Ovary (tissue), 9 donors: ENCODE measurements around the gene PGM2. TPM values are rescaled to one million over a fixed set of nuclear protein-coding genes. Genes with fewer than 3 reads are reported as not detected.

ENCODE experiments used
- DNase-seq, 5 donors: peaks; one replicate each; pipeline ENCODE4 v3.0.0-alpha.2; 2019 to 2020
- H3K27ac ChIP-seq, 2 donors: fragments of 200-600 bp; one replicate each; pipeline versions ENCODE4 v1.5.1 to v1.8.0; 2019 to 2022
- H3K27me3 ChIP-seq: fragments of 200-600 bp; one replicate; pipeline ENCODE4 v1.8.0; 2022
- H3K36me3 ChIP-seq: fragments of 200-600 bp; sonication (generic); one replicate; pipeline ENCODE4 v1.5.1; 2019
- H3K4me1 ChIP-seq: one replicate; pipeline ENCODE4 v1.8.1; 2013; ENCODE audit warnings: mild to moderate bottlenecking, moderate library complexity; ENCODE audit not compliant: insufficient read depth
- H3K4me3 ChIP-seq: fragments of 200-600 bp; sonication (generic); one replicate; pipeline ENCODE4 v1.5.1; 2017
- H3K9me3 ChIP-seq, 2 donors: fragments of 200-600 bp in 1 of 2; sonication (generic) in 1 of 2; one replicate each; pipeline versions ENCODE4 v1.5.1 to v1.8.1; 2013 to 2019; ENCODE audit warnings: mild to moderate bottlenecking in 1 of 2, moderate library complexity in 1 of 2
- CTCF ChIP-seq, 3 donors: fragments of 450-650 bp in 2 of 3; fragments of 200-600 bp in 1 of 3; IDR thresholded peaks; one replicate each; pipeline versions ENCODE4 v1.5.1 to v1.8.0; 2016 to 2022; ENCODE audit warnings: antibody characterized with exemption in 3 of 3, mild to moderate bottlenecking in 1 of 3
- EP300 ChIP-seq: sonication (generic); formaldehyde crosslinking; IDR thresholded peaks from one replicate; pipeline ENCODE4 v1.6.1; 2017; ENCODE audit warnings: antibody characterized with exemption
- POLR2A ChIP-seq: fragments of 450-650 bp; IDR thresholded peaks from one replicate; pipeline ENCODE4 v1.6.1; 2017; ENCODE audit warnings: antibody characterized with exemption, mild to moderate bottlenecking, moderate library complexity
- whole genome bisulfite sequencing, 3 donors: extraction: QIAGEN DNeasy Blood & Tissue Kit in 1 of 3; methylation state at CpG; one replicate each; pipeline versions ENCODE4 v1.1.5 to v1.1.7; 2013 to 2017; 5-methylcytosine and 5-hydroxymethylcytosine counted together
- intact Hi-C, 4 donors: fragments of 100-400 bp; cut with DNase I; formaldehyde crosslinking; loops; one replicate each; pipeline versions ENCODE4 v1.11.0 to v1.15.1; 2022 to 2023
- polyA plus RNA-seq, 2 donors: library from polyadenylated mRNA; stranded (reverse); fragments of 200-250 nt in 1 of 2; fragments of 350-450 nt in 1 of 2; fragmentation: Illumina TruSeq in 1 of 2; extraction: RNeasy Lipid Tissue Mini Kit (QIAGEN cat#74804) in 1 of 2; gene quantifications; one replicate each; pipeline ENCODE4 v1.2.3, GENCODE V29; 2013 to 2014
- total RNA-seq, 7 donors: library from RNA; depleted of rRNA in 2 of 7; stranded (reverse); fragments of >200 nt in 2 of 7; fragmentation: NEBNext Ultra II Directional in 3 of 7; extraction: Animal tissue kit (Norgen Biotek cat#: 25700) in 3 of 7; gene quantifications; one replicate each; pipeline versions ENCODE4 v1.1.0 to v1.2.4, GENCODE V29; 2016 to 2023
- donor health status: DM: no; HTN: no; CAD: no; lungs with moderate emphysema.
- donor health status: DM: no; HTN: no; CAD: no.
- donor health status: Bipolar disorder and iron deficiency.
- donor health status: DM: yes; HTN: yes; CAD: no.
- donor health status: DM: no; HTN: no; CAD: no.
- donor health status: DM: yes; HTN: yes; CAD: no.

PGM2 gene
- total and polyA plus RNA-seq, 9 donors, result 11.0 to 31.2 (median 22.2) TPM

GRCh38 chr4:37788819-37789218 lies 37.7 kb upstream of the PGM2 start:
- 60 to 71% (median 68%) methylated on average over 4 of the region's 4 CpGs for WGBS, 3 donors

GRCh38 chr4:37792241-37792640 lies 34.2 kb upstream of the PGM2 start:
- Histone ChIP-seq H3K27ac (no peak overlapping the region), H3K4me1 (no peaks in the 10 kb centered on the region), H3K4me3 (no peak overlapping the region), H3K27me3 (no peaks in the 10 kb centered on the region), H3K9me3 (no peaks in the 10 kb centered on the region), H3K36me3 (no peaks in the 10 kb centered on the region)
- no peak for DNase-seq
- 88 to 100% (median 93%) methylated on average over 1 of the region's 1 CpG for WGBS, 3 donors
- TF ChIP-seq CTCF (IDR thresholded peaks at IDR 0.05) (no peak), POLR2A (no peak), EP300 (no peak)
- intact Hi-C loops, result loop anchor here in 2 of 4 donors (10.0 kb wide), 1 partner anchor 187 kb away; no protein-coding TSS in a partner anchor

More at GRCh38 chr4:37788819-37789218, 37.7 kb upstream of the PGM2 start:
- TF ChIP-seq POLR2A (no peak), EP300 (no peak), CTCF (IDR thresholded peaks at IDR 0.05) (no peak)
- DNase-seq, result no peak
- H3K36me3 ChIP-seq, result no peaks in the 10 kb centered on the region
- intact Hi-C loops, result no loop called here
- no peaks in the 10 kb centered on the region for H3K4me1 ChIP-seq
- H3K4me3 ChIP-seq, result no peak overlapping the region
- no peak overlapping the region for H3K27ac ChIP-seq
- no peaks in the 10 kb centered on the region for H3K27me3 ChIP-seq
- H3K9me3 ChIP-seq, result no peaks in the 10 kb centered on the region

GRCh38 chr4:37793562-37793961 lies 32.9 kb upstream of the PGM2 start:
- intact Hi-C loops, result loop anchor here in 2 of 4 donors (10.0 kb wide), 1 partner anchor 189 kb away; no protein-coding TSS in a partner anchor
- DNase-seq, result no peak
- TF ChIP-seq CTCF (IDR thresholded peaks at IDR 0.05) (no peak), EP300 (no peak), POLR2A (no peak)

GRCh38 chr4:37794056-37794455 lies 32.4 kb upstream of the PGM2 start:
- Histone ChIP-seq H3K27me3 (no peaks in the 10 kb centered on the region), H3K27ac (no peak overlapping the region), H3K4me3 (no peak overlapping the region), H3K36me3 (no peaks in the 10 kb centered on the region), H3K4me1 (no peaks in the 10 kb centered on the region), H3K9me3 (no peaks in the 10 kb centered on the region)
- intact Hi-C loops, result loop anchor here in 2 of 4 donors (10.0 kb wide), 1 partner anchor 189 kb away; no protein-coding TSS in a partner anchor
- WGBS, 3 donors, result 8 to 23% (median 22%) methylated on average over 2 of the region's 2 CpGs
- TF ChIP-seq POLR2A (no peak), CTCF (IDR thresholded peaks at IDR 0.05) (no peak), EP300 (no peak)
- no peak for DNase-seq

More at GRCh38 chr4:37793562-37793961, 32.9 kb upstream of the PGM2 start:
- Histone ChIP-seq H3K9me3 (no peaks in the 10 kb centered on the region), H3K4me3 (no peak overlapping the region), H3K27ac (no peak overlapping the region), H3K27me3 (no peaks in the 10 kb centered on the region), H3K36me3 (no peaks in the 10 kb centered on the region), H3K4me1 (no peaks in the 10 kb centered on the region)
